Brain pericyte (primary cell): Measurements from ENCODE around the gene RFLNA.

ENCODE experiments used
- DNase-seq: peaks from one replicate; pipeline ENCODE4 v3.0.0-alpha.2; 2012; ENCODE audit warnings: low read depth, low spot score

Gene RFLNA

DNA sequence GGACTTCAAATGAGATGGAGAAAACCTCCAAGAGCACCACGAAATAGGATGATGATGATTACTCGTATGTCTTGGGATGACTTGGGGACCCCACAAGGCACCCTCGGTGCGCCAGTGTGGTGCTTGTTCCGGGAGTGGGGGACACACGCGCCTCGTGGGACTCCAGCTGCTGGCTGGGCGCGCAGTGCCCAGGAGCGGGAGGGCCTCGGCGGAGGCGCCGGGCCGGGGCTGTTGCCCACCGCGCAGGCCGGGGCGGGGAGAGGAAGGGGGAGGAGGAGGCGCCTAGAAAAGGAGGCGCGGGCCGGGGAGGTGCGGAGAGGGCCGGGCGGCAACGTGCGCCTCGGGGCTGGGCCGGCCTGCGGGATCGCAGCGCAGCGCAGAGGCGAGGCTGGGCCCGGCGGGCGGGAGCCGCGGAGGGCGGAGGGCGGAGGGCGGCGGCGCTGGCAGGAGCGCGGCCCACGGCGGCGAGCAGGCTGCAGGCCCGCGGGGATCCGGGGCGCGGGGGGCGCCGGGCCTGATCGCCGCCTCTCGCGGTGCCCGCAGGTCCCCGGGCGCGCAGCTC, at the start of gene RFLNA:
Gene RFLNA (plus strand): TSS at position 314 of the 562 bp plus-strand sequence. CDS start 337 bp downstream, outside the sequence.
- no peak for DNase-seq

DNA sequence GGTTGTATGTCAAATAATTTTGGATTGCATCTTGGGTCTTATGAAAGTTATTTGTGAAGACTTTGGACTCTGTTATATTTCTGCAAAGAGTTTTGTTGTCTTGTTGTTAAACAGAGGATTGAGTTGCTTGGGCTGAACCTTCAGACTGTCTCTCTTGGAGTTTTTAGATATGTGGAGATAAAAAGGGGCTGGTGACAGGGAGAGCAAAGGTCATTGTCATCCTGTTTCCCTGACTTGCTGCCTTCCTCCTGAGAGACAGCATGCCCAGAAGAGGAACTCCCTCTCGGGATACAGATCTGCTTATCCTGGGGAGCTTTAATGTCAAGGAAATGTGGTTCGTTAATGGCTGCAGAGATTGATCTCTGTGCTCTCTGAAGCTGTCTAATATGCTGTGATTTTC, 47.6 kb upstream of the RFLNA start:
- no peak for DNase-seq

DNA sequence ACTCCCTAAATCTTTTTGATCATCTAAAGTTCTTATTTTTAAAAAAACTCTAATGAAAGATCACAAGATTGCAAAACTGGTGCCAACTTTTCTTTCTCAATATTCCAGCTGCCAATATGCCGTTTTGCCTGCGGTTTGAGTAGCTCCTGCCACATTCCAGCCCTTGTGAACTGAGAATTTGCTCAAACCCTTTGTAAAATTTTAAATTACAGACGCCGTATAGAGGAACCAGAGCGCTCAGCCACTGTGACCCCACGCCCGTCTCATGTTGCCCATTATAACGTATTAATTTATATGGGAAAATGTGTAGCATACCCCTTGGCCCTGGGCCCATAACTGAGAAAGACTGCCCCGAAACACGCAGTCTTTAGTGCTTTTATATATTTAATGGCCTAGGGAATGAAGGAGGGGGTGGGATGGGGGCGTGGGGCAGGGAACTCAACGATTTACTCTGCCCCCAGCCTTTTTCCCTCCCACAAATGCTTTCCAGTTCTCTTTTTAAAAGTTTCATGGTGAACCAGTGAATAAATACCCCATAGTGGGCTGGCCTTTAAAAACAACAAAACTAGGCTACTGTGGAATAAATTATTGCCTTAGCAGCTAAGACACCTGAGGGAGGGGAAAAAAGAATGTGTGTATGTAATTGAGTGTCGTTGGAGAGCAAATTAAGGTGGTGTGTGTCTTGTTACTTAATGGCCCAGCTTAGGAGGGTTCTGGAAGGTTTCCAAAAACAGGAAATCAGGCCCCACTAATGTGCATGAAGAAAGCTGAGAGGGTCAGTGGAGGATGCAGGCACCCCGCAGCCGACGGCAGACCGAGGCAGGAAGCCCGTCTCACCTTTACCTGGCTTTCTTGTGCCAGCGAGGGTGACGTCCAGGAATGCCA, 45.7 kb upstream of the RFLNA start:
- no peak for DNase-seq

- no peak for DNase-seq
These were observed 43.7 kb upstream of the RFLNA start for GRCh38 chr12:124251186-124251585.

DNA sequence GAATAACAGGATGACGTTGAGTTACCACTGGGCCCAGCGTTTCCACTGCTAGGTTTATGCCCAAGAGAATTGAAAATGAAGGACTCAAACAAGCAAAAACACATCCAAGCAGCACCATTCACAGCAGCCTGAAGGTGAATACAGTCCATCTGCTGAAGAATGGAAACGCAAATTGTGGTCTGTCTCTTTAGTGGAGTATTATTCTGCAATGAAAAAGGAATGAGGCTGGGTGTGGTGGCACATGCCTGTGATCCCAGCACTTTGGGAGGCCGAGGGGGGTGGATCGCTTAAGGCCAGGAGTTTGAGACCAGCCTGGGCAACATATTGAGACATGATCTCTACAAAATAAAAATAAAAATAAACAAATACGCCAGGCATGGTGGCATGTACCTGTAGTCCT, 41.9 kb upstream of the RFLNA start:
- no peak for DNase-seq

- DNase-seq: no peak
These were observed 40.8 kb upstream of the RFLNA start for GRCh38 chr12:124254126-124254525.

- DNase-seq: no peak
These were observed 35.5 kb upstream of the RFLNA start for GRCh38 chr12:124259154-124260066.

DNA sequence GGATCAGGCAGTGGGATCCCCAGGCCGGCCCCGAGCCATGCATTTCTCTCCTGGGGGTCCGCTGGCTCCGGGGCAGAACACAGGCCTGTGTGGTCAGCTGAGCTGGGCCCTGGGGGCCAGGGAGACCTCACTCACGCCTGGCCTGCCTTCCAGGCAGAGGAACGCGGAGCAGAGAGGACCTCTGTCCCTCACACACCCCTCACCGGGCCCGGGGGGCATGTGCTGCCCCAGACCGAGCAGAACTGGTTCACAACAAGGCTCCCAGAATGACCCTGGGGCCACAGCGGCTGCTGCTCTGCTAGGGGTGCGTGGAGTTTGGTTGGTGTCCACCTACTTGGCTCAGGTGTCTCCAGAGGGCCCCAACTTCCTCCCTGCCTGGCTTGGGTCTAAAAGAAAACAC, 33.0 kb upstream of the RFLNA start:
- DNase-seq: no peak

DNA sequence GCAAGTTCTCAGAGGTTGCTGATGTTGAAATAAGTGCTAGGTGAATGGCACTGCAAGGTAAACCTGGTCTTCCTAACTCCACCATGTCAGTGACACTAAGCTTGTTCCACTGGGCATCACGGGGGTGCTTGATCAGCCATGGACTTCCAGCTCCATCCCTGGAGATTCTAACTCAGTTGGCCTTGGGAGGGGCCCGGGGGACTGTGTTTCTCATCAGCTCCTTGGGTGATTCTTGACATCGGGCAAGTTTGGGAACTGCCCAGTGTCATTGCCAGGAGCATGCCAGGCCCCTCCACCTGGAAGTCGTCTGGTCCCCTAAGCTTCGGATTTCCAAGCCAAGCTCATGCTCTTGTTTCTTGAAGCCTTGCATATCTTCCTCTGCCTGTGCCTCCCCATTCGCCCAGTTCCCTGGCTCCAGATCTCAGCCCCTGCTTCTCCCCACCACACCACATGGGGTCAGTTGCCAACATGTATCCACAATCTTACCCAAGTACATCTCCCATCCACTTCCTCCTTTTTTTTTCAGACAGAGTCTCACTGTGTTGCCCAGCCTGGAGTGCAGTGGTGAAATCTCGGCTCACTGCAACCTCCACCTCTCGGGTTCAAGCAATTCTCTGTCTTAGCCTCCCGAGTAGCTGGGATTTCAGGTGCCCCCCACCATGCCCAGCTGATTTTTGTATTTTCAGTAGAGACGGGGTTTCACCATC, 30.7 kb upstream of the RFLNA start:
- DNase-seq: no peak

GRCh38 chr12:124264879-124265278, 30.0 kb upstream of the RFLNA start:
- no peak for DNase-seq

GRCh38 chr12:124267205-124267778, 27.6 kb upstream of the RFLNA start:
- DNase-seq: no peak

DNA sequence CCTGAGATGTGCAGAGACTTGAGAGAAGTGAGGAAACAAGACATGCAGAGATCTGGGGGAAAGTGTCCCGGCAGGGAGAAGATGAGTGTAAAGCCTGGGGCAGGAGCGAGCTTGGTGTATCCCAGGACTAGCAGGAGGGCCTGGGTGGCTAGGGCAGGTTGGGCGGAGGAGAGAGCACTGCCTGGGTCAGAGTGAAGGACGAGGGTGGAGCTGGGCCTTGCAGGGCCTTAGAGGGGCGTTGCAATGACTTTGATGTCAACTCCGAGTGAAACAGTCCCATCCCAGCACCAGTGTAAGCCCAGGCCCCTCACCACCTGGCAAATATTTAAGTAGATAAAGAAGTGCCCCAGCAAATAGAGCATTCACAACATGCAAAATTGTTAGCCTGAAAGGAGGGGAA, 24.2 kb upstream of the RFLNA start:
- DNase-seq: no peak

DNA sequence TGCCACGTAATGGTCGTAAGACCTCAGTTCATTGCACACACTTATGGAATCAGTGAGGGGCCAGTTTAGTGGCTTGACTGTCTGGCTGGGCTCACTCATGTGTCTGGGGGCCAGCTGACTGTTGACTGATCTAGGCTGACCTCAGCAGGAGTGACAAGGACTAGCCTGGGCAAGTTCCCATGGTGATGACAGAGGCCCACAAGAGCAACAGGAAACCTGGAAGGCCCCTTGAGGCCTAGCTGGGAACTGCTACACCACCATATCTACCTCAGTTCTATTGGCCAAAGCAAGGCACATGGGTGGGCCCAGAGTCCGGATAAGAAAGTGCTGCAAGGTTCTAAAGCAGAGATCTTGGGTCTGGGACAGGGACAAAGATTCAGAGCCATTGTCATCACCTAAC, 21.3 kb upstream of the RFLNA start:
- no peak for DNase-seq

DNA sequence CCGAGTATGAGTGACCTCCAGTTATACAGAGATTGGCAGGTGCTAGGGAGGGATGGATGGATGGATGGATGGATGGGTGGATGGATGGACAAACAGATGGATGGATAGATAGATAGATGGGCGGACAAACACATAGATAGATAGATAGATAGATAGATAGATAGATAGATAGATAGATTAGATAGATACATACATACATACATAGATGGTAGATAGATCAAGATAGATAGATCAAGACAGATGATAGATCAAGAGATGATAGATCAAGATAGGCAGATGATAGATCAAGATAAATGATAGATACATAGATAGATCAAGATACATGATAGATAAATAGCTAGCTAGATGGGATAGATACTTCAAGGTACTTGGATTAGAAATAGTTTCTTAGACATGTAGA, 18.6 kb upstream of the RFLNA start:
- DNase-seq: no peak

DNA sequence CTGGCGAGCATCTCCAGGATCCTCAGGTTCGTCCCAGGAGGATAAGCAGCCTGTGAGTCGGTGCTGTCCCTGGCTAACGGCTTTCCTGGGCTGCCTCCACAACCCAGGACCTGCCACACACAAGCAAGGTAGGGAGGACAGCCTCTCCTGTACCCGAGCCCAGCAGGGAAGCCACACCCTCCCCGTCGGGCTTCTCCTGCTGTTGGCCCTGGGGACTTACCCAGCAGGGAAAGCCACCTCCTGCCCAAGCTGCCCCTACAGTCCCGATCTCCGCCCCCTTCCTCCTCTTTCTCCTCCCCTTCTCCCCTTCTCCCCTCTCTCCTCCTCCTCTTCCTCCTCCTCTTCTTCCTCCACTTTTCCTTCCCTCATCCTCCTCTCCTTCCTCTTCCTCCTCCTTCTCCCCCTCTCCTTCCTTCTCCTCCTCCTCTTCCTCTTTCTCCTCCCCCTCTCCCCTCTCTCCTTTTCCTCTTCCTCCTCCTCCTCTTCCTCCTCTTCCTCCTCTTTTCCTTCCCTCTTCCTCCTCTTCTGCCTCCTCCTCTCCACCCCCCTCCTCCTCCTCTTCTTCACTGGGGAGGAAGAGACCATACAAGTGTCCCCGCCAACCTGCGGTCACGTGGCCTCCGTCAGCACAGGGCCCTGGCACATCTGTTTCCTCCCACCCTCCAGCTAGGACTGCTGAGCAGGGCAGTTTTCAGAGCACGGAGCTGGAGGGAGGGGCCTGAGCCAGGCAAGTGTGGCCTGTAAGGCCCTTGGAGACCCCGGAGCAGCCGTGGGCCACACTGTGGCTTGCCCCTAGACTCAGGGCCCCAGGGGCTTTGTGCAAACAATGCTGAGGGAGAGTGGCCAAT, 17.3 kb upstream of the RFLNA start:
- no peak for DNase-seq

DNA sequence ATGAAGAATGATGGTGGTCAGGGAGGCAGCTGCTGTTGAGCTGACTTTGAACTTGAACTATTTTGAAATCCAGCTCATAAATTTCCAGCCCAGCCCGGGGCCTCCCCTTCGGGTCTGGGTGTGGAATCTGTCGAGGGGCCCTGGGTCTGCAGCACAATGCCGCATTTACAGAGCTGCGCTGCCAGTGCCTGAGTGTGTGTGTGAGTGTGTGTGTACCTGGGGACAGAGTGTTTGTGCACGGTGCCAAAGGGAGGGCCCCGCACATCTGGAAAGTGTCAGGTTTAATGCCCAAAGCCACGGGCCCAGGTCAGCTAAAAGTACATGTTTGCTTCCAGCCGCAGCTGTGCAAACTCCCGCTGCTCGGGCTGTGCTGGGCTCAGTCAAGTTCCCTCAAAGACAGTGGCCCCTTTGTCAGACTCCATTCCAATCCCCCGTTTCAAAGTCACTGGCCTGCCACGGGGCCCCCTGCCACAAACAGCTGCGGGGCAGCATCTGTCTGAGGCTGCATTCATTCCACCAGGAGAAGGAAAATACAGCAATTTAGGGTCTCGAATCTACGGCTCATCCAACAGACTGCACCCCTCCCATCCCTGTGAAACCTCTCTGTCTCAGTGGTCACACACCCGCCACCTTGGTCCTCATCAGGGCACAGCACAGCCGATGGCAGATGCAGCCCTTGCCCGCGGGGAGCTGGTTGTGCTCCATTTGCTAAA, 16.3 kb upstream of the RFLNA start:
- no peak for DNase-seq

- no peak for DNase-seq
These were observed 15.6 kb upstream of the RFLNA start for GRCh38 chr12:124279315-124279714.

- no peak for DNase-seq
These were observed 15.0 kb upstream of the RFLNA start for GRCh38 chr12:124279846-124280360.

DNA sequence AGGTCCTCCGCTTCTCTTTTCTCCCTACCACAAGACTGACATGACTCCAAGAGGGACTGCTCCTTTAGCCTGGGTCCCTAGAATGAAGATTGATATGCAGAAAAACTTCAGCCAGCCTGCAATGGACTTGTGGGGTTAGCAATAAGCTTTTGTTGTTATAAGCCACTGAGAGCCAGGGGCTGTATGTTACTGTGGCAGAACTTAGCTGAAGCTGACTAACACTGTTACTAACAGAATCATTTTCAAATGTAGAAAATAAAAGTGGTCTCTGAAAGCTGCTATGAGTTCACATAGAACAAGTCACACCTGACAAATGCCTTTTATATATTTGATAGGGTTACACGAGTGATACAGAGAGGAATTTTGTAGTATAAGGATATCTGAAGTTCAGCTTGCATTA, 13.6 kb upstream of the RFLNA start:
- DNase-seq: no peak
